GM19467 (cell line): ENCODE data around the gene PROZ.
"Not testable (repeated sequence)": the region's sequence is repeated elsewhere in the genome, so short reads cannot be mapped to it uniquely, and the experiment has no call there.

Source experiments
- ATAC-seq: cut with Tn5 transposase; IDR thresholded peaks from one replicate; pipeline ENCODE4 v1.9.1; 2021; ENCODE audit warnings: mild to moderate bottlenecking, moderate library complexity; ENCODE audit not compliant: unreplicated experiment

The PROZ gene

GRCh38 chr13:113157929-113158747, at the start of gene PROZ:
Gene PROZ, plus strand, starts transcription at chr13:113158648. Its CDS starts 13 bp downstream, at chr13:113158661.
- no peak for ATAC-seq

GRCh38 chr13:113109151-113110047, 49.0 kb upstream of the PROZ start:
- ATAC-seq, result no peak

GRCh38 chr13:113110048-113110851, 48.2 kb upstream of the PROZ start:
- no peak for ATAC-seq

- no peak for ATAC-seq
Measured at GRCh38 chr13:113110852-113111315, 47.6 kb upstream of the PROZ start.

- not testable (repeated sequence) for ATAC-seq
Measured at GRCh38 chr13:113111821-113112220, 46.6 kb upstream of the PROZ start.

- not testable (repeated sequence) for ATAC-seq
Measured at GRCh38 chr13:113112475-113112874, 46.0 kb upstream of the PROZ start.

GRCh38 chr13:113112893-113113845, 45.3 kb upstream of the PROZ start:
- no peak for ATAC-seq

- no peak for ATAC-seq
Measured at GRCh38 chr13:113113846-113114271, 44.6 kb upstream of the PROZ start.

GRCh38 chr13:113114511-113115362, 43.7 kb upstream of the PROZ start:
- no peak for ATAC-seq

- no peak for ATAC-seq
Measured at GRCh38 chr13:113115363-113116205, 42.9 kb upstream of the PROZ start.

GRCh38 chr13:113116206-113116800, 42.1 kb upstream of the PROZ start:
- no peak for ATAC-seq

- ATAC-seq, result no peak
Measured at GRCh38 chr13:113116871-113117271, 41.6 kb upstream of the PROZ start.

GRCh38 chr13:113117335-113117872, 41.0 kb upstream of the PROZ start:
- no peak for ATAC-seq

GRCh38 chr13:113117911-113118260, 40.6 kb upstream of the PROZ start:
- ATAC-seq, result no peak

- ATAC-seq, result no peak
Measured at GRCh38 chr13:113118261-113119021, 40.0 kb upstream of the PROZ start.

- no peak for ATAC-seq
Measured at GRCh38 chr13:113119166-113119821, 39.2 kb upstream of the PROZ start.
